ENCODE data around the gene ZNF346.
"Not testable (repeated sequence)": the region's sequence is repeated elsewhere in the genome, so short reads cannot be mapped to it uniquely, and the experiment has no call there.

The ZNF346 gene

DNA sequence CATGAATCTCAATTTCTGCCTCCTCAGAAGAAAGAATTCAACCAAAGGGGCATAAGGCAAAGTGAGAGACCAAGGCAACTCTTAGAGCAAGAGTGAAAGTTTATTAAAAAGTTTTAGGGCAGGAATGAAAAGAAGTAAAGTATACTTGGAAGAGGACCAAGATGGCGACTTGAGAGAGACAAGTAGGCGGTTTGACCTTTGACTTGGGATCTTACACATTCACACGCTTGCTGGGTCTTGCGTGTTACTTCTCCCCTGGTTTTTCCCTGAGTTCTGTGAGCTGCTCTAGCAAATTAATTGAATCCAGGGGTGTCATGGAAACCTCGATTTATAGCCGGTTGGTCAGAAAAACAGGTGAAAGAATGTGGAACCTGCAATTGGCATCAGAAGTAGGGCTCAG is 7.0 kb downstream of the ZNF346 start:
- ATAC-seq (no peak), DNase-seq (no peak)
- peaks cover 13% of the 10 kb centered on the region for H3K4me1 Mint-ChIP-seq
- no peaks in the 10 kb centered on the region for H3K27me3 Mint-ChIP-seq
- H3K36me3 Mint-ChIP-seq (ENCODE audit: low read depth), result peaks cover 47% of the 10 kb centered on the region
- no peak overlapping the region for H3K27ac Mint-ChIP-seq
- peaks cover 6% of the 10 kb centered on the region for H3K9me3 Mint-ChIP-seq
- H3K4me3 Mint-ChIP-seq, result no peak overlapping the region

DNA sequence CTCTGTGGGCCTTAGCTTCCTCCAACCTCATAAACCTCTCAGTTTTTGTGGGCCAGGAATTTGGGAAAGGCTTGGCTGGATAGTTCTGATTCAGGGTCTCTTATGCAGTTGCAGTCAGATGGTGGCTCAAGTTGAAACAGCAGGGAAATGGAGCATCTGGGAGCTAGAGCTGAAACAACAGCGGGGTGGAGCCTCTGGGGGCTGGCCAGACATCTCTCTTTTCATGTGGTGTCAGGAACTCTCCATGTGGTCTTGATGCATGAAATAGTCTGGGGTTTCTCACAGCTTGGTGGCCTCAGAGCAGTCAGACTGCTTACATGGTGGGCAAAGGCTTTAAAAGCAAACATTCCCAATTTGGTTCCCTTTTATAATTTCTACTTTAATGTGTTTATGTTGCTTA is 13.5 kb downstream of the ZNF346 start:
- Mint-ChIP-seq H3K27me3 (no peaks in the 10 kb centered on the region), H3K36me3 (ENCODE audit: low read depth) (peaks cover 21% of the 10 kb centered on the region), H3K27ac (no peak overlapping the region), H3K9me3 (peaks cover 6% of the 10 kb centered on the region), H3K4me3 (no peak overlapping the region), H3K4me1 (peaks cover 17% of the 10 kb centered on the region)
- DNase-seq (no peak), ATAC-seq (no peak)

DNA sequence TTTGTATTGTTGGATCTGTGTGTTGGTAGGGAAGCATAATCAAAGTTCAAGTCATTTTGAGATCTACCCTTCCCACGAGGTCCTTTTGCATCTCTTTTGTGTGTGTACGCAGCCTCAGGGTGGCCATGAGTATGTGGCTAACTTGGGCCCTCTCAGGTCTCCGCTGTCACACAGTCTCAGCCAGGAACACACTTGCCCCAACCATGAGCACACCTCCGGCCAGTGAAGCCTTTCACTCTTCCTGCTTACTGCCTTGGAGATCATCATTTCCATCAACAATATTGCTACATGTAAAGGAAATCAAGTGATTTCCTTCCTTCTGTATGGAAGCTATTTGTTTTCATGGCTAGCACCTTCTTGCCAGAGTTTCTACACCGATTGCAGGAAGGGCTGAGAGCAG is 13.9 kb downstream of the ZNF346 start:
- Mint-ChIP-seq H3K36me3 (ENCODE audit: low read depth) (peaks cover 21% of the 10 kb centered on the region), H3K27me3 (no peaks in the 10 kb centered on the region), H3K4me1 (peaks cover 17% of the 10 kb centered on the region), H3K27ac (no peak overlapping the region), H3K9me3 (peaks cover 3% of the 10 kb centered on the region), H3K4me3 (no peak overlapping the region)
- no peak for ATAC-seq
- no peak for DNase-seq

DNA sequence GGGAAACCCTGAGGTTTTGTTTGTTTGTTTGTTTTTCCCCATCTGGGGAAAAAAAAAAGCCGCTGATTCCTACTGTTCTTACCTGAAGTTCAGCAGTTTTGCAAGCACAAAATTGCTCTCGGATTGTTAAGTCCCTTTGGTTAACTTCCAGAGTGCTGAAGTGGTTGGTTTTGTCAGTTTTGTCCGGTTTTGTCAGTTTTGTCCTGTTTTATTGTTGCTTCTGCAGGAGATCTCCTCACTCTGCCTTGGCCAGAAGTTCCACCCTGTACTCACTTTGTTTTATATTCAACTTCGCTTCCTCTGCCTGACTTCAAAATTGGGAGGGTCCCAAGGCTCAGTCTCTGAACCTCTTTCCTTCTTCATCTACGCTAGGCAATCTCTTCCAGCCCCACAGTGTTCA is 14.4 kb downstream of the ZNF346 start:
- ATAC-seq (no peak), DNase-seq (no peak)
- no peak overlapping the region for H3K27ac Mint-ChIP-seq
- no peaks in the 10 kb centered on the region for H3K27me3 Mint-ChIP-seq
- peaks cover 22% of the 10 kb centered on the region for H3K36me3 Mint-ChIP-seq (ENCODE audit: low read depth)
- no peak overlapping the region for H3K4me3 Mint-ChIP-seq
- H3K4me1 Mint-ChIP-seq, result peaks cover 17% of the 10 kb centered on the region
- no peaks in the 10 kb centered on the region for H3K9me3 Mint-ChIP-seq

DNA sequence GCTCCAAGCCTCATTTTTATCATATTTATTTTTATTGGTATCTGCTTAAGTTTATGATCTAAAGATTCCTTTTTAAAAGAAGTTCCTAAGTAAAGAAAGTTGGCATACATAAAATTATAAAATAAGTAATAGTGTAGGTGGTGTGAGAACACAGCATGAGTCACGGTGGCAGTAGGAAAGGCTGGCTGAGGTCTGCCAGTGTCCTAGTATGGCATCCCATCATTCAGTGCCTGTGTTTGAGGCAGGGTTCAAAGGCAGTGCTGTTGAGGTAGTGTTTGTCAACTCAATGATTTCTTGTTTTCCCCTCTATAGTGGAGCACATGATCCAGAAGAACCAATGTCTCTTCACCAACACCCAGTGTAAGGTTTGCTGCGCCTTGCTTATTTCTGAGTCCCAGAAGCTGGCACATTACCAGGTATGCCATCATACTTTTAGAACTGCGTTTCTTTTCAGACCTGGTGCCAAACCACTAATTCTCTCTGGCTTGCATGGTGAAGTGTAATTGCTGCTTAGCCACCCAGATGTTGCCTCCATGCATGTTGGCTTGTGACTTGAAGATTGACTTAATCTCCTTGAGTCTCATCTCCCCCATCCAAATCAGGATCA is 18.4 kb downstream of the ZNF346 start:
- Mint-ChIP-seq H3K4me3 (no peak overlapping the region), H3K4me1 (peaks cover 9% of the 10 kb centered on the region), H3K27me3 (no peaks in the 10 kb centered on the region), H3K27ac (no peak overlapping the region), H3K36me3 (ENCODE audit: low read depth) (peaks cover 18% of the 10 kb centered on the region), H3K9me3 (no peaks in the 10 kb centered on the region)
- ATAC-seq (peak; percentile 46), DNase-seq (no peak)

DNA sequence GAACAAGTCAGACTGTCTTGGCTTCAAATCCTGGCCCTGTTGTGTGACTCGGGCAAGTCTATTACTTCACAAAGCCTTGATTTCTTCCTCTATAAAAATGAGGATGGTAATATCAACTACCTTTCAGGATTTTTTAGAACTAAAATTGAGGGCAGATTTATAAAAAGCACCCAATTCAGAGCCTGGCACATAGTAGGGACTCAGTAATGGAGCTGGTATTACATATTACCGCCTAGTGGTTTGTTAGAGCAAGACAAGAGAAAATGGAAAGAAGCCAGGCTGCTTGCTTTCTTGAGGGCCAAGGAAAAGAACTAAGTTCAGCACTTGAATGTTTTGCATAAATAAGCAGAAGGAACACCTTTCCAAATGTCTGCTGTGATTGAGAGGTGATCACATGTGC is 19.4 kb downstream of the ZNF346 start:
- no peak for DNase-seq
- H3K4me1 Mint-ChIP-seq, result peaks cover 3% of the 10 kb centered on the region
- no peaks in the 10 kb centered on the region for H3K9me3 Mint-ChIP-seq
- H3K36me3 Mint-ChIP-seq (ENCODE audit: low read depth), result peaks cover 17% of the 10 kb centered on the region
- ATAC-seq, result no peak
- H3K27ac Mint-ChIP-seq, result no peak overlapping the region
- H3K27me3 Mint-ChIP-seq, result no peaks in the 10 kb centered on the region
- no peak overlapping the region for H3K4me3 Mint-ChIP-seq

DNA sequence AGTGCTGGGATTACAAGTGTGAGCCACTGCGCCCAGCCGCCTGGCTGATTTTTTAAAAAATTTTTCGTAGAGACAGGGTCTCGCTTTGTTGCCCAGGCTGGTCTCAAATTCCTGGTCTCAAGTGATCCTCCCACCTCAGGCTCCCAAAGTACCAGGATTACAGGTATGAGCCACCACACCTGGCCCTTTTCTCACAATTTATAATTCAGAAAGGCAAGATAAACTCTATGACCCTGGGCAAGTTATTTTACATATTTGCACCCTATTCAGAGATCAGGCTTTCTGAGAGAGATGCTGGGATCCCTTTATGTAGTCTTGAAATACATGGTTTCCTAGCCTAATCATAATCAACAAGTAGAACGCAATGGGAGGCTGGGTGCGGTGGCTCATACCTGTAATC is 20.6 kb downstream of the ZNF346 start:
- no peaks in the 10 kb centered on the region for H3K27me3 Mint-ChIP-seq
- DNase-seq (no peak), ATAC-seq (no peak)
- no peak overlapping the region for H3K27ac Mint-ChIP-seq
- no peak overlapping the region for H3K4me3 Mint-ChIP-seq
- peaks cover 3% of the 10 kb centered on the region for H3K4me1 Mint-ChIP-seq
- no peaks in the 10 kb centered on the region for H3K9me3 Mint-ChIP-seq
- H3K36me3 Mint-ChIP-seq (ENCODE audit: low read depth), result peaks cover 20% of the 10 kb centered on the region

DNA sequence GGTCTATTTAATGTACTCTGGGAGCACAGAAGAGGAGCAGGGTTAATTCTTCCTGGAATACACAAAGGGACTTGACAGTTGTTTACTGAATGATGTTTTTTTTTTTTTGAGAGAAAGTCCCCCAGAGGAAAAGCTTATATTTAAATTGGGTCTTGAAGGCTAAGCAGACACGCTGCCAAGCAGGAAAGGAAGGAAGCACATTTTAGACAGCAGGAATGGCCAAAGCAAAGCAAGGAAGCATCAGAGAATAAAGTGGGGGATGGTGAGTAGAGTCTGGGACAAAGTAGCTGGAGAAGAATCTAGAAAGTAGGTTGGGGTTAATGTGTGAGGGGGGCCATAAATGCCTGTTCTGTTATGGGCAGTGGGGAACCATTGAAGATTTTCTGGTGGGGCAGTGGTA is 21.5 kb downstream of the ZNF346 start:
- DNase-seq (no peak), ATAC-seq (no peak)
- no peak overlapping the region for H3K27ac Mint-ChIP-seq
- H3K36me3 Mint-ChIP-seq (ENCODE audit: low read depth), result peaks cover 25% of the 10 kb centered on the region
- no peak overlapping the region for H3K4me3 Mint-ChIP-seq
- H3K4me1 Mint-ChIP-seq, result peaks cover 3% of the 10 kb centered on the region
- no peaks in the 10 kb centered on the region for H3K27me3 Mint-ChIP-seq
- H3K9me3 Mint-ChIP-seq, result no peaks in the 10 kb centered on the region

DNA sequence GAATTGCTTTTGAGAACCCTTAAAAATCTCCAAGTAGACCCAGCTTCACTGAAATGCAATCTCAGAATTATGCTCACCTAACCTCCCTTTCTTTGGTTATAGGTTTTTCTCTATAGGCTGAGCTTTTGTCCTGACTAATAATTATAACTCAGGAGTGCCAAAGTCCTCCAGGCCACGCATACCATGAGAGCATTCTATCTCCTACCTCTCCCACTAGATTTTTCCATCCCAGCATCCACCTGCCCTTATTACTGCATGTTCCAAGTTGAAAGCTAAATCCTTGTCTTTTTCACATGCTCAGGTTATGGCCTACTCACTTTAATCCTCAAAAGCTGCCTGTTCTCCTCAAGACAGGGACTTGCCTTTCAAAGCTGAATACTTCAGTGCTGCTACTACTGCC is 22.1 kb downstream of the ZNF346 start:
- Mint-ChIP-seq H3K4me1 (peaks cover 3% of the 10 kb centered on the region), H3K4me3 (no peak overlapping the region), H3K9me3 (no peaks in the 10 kb centered on the region), H3K36me3 (ENCODE audit: low read depth) (peaks cover 31% of the 10 kb centered on the region), H3K27me3 (no peaks in the 10 kb centered on the region), H3K27ac (peak overlapping the region; percentile 44)
- ATAC-seq (no peak), DNase-seq (no peak)

DNA sequence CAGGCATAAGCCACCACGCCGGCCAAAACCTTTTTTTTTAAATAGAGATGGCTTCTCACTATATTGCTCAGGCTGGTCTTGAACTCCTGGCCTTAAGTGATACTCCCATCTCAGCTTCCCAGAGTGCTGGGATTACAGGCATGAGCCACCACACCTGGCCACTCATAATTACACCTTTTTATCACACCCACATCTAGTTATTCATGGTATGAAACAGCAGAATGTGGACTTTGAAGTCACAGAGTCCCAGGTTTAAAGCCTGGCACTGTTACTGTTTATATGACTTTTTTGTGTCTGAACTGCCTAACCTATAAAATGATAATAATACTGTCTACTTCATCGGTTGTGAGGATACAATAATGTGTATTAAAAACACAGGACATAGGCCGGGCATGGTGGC is 23.1 kb downstream of the ZNF346 start:
- peaks cover under 1% of the 10 kb centered on the region for H3K4me1 Mint-ChIP-seq
- ATAC-seq, result no peak
- no peak overlapping the region for H3K4me3 Mint-ChIP-seq
- H3K27ac Mint-ChIP-seq, result no peak overlapping the region
- no peaks in the 10 kb centered on the region for H3K9me3 Mint-ChIP-seq
- no peaks in the 10 kb centered on the region for H3K27me3 Mint-ChIP-seq
- H3K36me3 Mint-ChIP-seq (ENCODE audit: low read depth), result peaks cover 31% of the 10 kb centered on the region
- no peak for DNase-seq

DNA sequence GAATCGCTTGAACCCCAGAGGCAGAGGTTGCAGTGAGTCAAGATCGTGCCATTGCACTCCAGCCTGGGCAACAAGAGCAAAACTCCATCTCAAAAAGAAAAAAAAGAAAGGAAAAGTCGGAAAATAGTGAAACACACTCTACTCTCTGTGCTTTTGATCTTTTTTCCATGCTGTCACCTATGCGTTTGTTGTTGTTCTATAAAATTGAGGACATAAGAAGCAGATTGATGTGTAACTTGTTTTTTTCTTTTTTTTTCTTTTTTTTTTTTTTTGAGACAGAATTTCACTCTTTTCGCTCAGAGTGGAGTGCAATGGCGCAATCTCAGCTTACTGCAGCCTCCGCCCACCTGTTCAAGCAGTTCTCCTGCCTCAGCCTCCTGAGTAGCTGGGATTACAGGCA is 26.0 kb downstream of the ZNF346 start:
- H3K36me3 Mint-ChIP-seq (ENCODE audit: low read depth), result peaks cover 32% of the 10 kb centered on the region
- H3K4me3 Mint-ChIP-seq, DNase-seq, H3K9me3 Mint-ChIP-seq, H3K4me1 Mint-ChIP-seq, H3K27me3 Mint-ChIP-seq, ATAC-seq, H3K27ac Mint-ChIP-seq: not testable (repeated sequence)

DNA sequence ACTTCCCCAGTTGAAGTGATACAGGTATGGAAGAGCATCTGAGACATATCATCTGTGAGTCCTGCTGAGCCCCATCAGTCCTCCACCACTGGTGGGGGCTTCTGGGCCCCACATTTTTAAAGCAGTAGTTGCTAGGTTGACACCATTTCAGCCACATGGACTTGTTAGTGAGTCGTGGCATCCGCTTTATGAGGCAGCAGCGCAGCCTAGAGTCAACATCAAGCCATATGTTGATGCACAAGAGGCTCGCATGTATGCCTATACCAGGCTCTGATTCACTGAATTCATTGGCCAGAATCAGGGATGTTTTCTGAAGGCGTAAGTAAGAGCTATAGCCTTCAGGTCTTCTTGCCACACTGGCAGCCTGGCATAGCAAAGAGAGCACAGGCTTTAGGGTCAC is 26.8 kb downstream of the ZNF346 start:
- H3K4me3 Mint-ChIP-seq, result no peak overlapping the region
- ATAC-seq, result no peak
- H3K4me1 Mint-ChIP-seq, result no peaks in the 10 kb centered on the region
- H3K27me3 Mint-ChIP-seq, result no peaks in the 10 kb centered on the region
- peaks cover 29% of the 10 kb centered on the region for H3K36me3 Mint-ChIP-seq (ENCODE audit: low read depth)
- no peak for DNase-seq
- H3K27ac Mint-ChIP-seq, result no peak overlapping the region
- H3K9me3 Mint-ChIP-seq, result no peaks in the 10 kb centered on the region

DNA sequence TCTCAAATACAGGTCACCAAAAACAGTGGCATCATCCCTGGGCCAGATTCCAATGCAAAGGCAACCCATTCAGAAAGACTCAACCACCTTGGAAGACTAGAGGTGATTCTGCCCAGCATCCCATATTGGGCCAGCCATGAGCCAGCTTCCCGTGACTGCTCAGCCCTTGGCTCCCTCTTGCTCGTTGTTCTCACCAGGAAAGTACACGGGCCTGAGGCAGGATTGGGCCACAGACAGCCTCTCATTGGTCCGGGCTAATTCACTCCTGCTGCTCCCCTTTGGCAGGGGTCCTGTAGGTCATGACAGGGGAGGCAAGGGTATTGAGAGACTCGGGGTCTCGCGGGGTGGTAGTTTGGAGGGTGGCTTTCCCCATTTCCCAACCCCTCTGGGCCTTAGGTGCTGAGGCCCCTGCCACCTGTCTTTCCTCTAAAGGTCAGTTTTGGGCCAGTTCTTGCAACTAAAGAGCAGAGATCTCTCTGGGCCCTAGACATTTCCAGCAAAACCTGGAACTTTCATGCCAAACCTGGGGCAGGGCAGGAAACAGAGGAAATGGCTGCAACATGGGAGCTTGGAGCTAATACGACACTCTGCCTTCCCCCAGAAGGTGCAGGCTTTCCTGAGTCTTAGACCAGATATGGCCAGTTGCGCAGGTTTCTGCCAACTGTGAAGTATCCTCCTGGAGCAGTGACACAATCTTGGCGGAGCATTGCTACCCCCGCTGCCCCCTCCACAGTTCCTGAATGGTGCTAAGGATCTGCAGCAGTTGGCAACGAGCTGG is 42.2 kb downstream of the ZNF346 start:
- ATAC-seq (no peak), DNase-seq (no peak)
- peaks cover 18% of the 10 kb centered on the region for H3K36me3 Mint-ChIP-seq (ENCODE audit: low read depth)
- H3K9me3 Mint-ChIP-seq, result no peaks in the 10 kb centered on the region
- H3K27ac Mint-ChIP-seq, result no peak overlapping the region
- H3K4me3 Mint-ChIP-seq, result no peak overlapping the region
- no peaks in the 10 kb centered on the region for H3K4me1 Mint-ChIP-seq
- H3K27me3 Mint-ChIP-seq, result no peaks in the 10 kb centered on the region

DNA sequence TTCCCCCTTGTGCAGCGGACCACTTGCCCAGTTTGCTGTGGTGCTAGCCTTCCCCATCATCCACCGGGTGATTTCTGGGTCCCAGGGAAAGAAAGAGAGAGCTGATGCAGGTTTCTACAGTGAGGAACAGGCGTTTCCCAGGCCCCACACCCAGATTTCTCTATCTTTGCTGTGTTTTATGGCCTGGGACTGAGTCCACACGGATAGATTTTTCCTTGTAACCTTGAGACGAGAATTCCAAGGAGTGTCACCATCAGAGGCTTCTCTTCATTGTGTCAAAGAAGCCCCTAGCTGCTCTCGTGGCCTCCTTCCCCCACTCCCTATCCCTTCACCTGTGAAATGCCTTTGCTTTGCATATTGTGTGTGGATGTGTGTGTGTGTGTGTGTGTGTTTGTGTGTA is 43.0 kb downstream of the ZNF346 start:
- no peak for DNase-seq
- Mint-ChIP-seq H3K36me3 (ENCODE audit: low read depth) (peaks cover 15% of the 10 kb centered on the region), H3K9me3 (no peaks in the 10 kb centered on the region), H3K27me3 (no peaks in the 10 kb centered on the region), H3K4me3 (no peak overlapping the region), H3K27ac (no peak overlapping the region), H3K4me1 (no peaks in the 10 kb centered on the region)
- no peak for ATAC-seq

DNA sequence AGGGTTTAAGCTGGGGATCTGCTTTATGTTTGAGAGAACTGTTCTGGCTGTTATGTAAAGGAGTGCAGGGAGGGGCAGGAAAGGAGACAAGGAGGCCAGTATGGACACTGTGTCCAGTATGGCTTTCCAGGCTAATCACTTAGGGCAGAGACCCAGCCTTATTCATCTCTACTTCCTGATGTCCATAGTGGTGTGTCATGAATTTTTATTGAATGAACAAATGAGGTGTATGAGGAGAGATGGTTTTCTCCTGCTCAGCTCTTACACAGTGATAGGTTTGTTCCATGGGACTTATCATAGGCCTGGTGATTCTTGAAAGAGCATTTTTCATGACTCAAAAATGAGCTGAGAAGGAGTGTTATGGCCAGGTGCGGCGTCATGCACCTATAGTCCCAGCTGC is 43.7 kb downstream of the ZNF346 start:
- H3K27ac Mint-ChIP-seq, result no peak overlapping the region
- peaks cover 15% of the 10 kb centered on the region for H3K36me3 Mint-ChIP-seq (ENCODE audit: low read depth)
- H3K4me3 Mint-ChIP-seq, result no peak overlapping the region
- H3K27me3 Mint-ChIP-seq, result no peaks in the 10 kb centered on the region
- peaks cover 3% of the 10 kb centered on the region for H3K4me1 Mint-ChIP-seq
- H3K9me3 Mint-ChIP-seq, result no peaks in the 10 kb centered on the region
- ATAC-seq, result no peak
- no peak for DNase-seq
